Measurements from ENCODE around the gene FAM171A1. TPM values are rescaled to one million over a fixed set of nuclear protein-coding genes. Genes with fewer than 3 reads are reported as not detected.

FAM171A1 gene
- total and polyA plus RNA-seq, 7 donors = 4.3 to 29.0 (median 7.2) TPM

- Histone ChIP-seq H3K9me3 (no peaks in the 10 kb centered on the region), H3K27me3 (no peaks in the 10 kb centered on the region), H3K4me1 (peaks cover 0 to 13% (median 8%) of the 10 kb centered on the region in 4 donors), H3K27ac (no peak overlapping the region), H3K36me3 (no peaks in the 10 kb centered on the region), H3K4me3 (no peak overlapping the region)
- 80 to 91% methylated on average over 7 of the region's 7 CpGs for WGBS, 2 donors
- TF ChIP-seq CTCF (IDR thresholded peaks at IDR 0.05) = no peak
- TF ChIP-seq POLR2AphosphoS5 (IDR thresholded peaks at IDR 0.05) = no peak
- no peak for TF ChIP-seq EP300 (IDR thresholded peaks at IDR 0.05)
- TF ChIP-seq POLR2A (IDR thresholded peaks at IDR 0.05) = no peak
- intact Hi-C loops (cut with DNase I) = no loop called here
- no peak for DNase-seq
These were observed 80.4 kb downstream of the FAM171A1 start for GRCh38 chr10:15290671-15291070.

- intact Hi-C loops (cut with DNase I) = no loop called here
- DNase-seq = no peak
- Histone ChIP-seq H3K4me3 (no peak overlapping the region), H3K4me1 (peaks cover 0 to 13% (median 8%) of the 10 kb centered on the region in 4 donors), H3K9me3 (no peaks in the 10 kb centered on the region), H3K27me3 (no peaks in the 10 kb centered on the region), H3K36me3 (no peaks in the 10 kb centered on the region), H3K27ac (no peak overlapping the region)
- 80 to 81% methylated on average over 4 of the region's 4 CpGs for WGBS, 2 donors
- TF ChIP-seq POLR2A (IDR thresholded peaks at IDR 0.05) = no peak
- no peak for TF ChIP-seq EP300 (IDR thresholded peaks at IDR 0.05)
- TF ChIP-seq CTCF (IDR thresholded peaks at IDR 0.05) = no peak
- no peak for TF ChIP-seq POLR2AphosphoS5 (IDR thresholded peaks at IDR 0.05)
These were observed 80.9 kb downstream of the FAM171A1 start for GRCh38 chr10:15290150-15290549.

- Histone ChIP-seq H3K27ac (no peak overlapping the region), H3K4me3 (no peak overlapping the region), H3K9me3 (no peaks in the 10 kb centered on the region), H3K27me3 (no peaks in the 10 kb centered on the region), H3K36me3 (peaks cover 0 to 18% (median 0%) of the 10 kb centered on the region in 4 donors), H3K4me1 (no peaks in the 10 kb centered on the region)
- TF ChIP-seq CTCF (IDR thresholded peaks at IDR 0.05) (no peak), POLR2A (IDR thresholded peaks at IDR 0.05) (no peak), POLR2AphosphoS5 (IDR thresholded peaks at IDR 0.05) (no peak), EP300 (IDR thresholded peaks at IDR 0.05) (no peak)
- DNase-seq = no peak
- WGBS, 2 donors = 62 to 84% methylated on average over 4 of the region's 4 CpGs
- intact Hi-C loops (cut with DNase I) = no loop called here
These were observed 90.1 kb downstream of the FAM171A1 start for GRCh38 chr10:15280974-15281373.

- intact Hi-C loops (cut with DNase I) = no loop called here
- Histone ChIP-seq H3K9me3 (no peaks in the 10 kb centered on the region), H3K4me3 (no peak overlapping the region), H3K27ac (no peak overlapping the region), H3K27me3 (no peaks in the 10 kb centered on the region), H3K4me1 (no peaks in the 10 kb centered on the region), H3K36me3 (peaks cover 0 to 18% (median 0%) of the 10 kb centered on the region in 4 donors)
- no peak for TF ChIP-seq POLR2AphosphoS5 (IDR thresholded peaks at IDR 0.05)
- no peak for TF ChIP-seq EP300 (IDR thresholded peaks at IDR 0.05)
- no peak for TF ChIP-seq POLR2A (IDR thresholded peaks at IDR 0.05)
- TF ChIP-seq CTCF (IDR thresholded peaks at IDR 0.05) = no peak
- 73 to 80% methylated on average over 4 of the region's 4 CpGs for WGBS, 2 donors
- DNase-seq = no peak
These were observed 90.6 kb downstream of the FAM171A1 start for GRCh38 chr10:15280462-15280861.

- WGBS, 2 donors = 93% methylated on average over 4 of the region's 4 CpGs
- TF ChIP-seq CTCF (IDR thresholded peaks at IDR 0.05) (no peak), EP300 (IDR thresholded peaks at IDR 0.05) (no peak), POLR2AphosphoS5 (IDR thresholded peaks at IDR 0.05) (no peak), POLR2A (IDR thresholded peaks at IDR 0.05) (no peak)
- Histone ChIP-seq H3K4me3 (no peak overlapping the region), H3K27ac (no peak overlapping the region), H3K27me3 (no peaks in the 10 kb centered on the region), H3K4me1 (no peaks in the 10 kb centered on the region), H3K9me3 (no peaks in the 10 kb centered on the region), H3K36me3 (peaks cover 0 to 23% (median 0%) of the 10 kb centered on the region in 4 donors)
- no peak for DNase-seq
- intact Hi-C loops (cut with DNase I) = no loop called here
These were observed 91.9 kb downstream of the FAM171A1 start for GRCh38 chr10:15279236-15279635.
